GM13977 (cell line): Measurements from ENCODE around the gene RAPGEF1.

Experiments used
- DNase-seq: peaks from one replicate; pipeline ENCODE4 v3.0.0; 2012; ENCODE audit warnings: low spot score
- CTCF ChIP-seq: IDR thresholded peaks from 2 replicates; pipeline ENCODE4 v1.5.1; 2012; ENCODE audit warnings: mild to moderate bottlenecking, control low read depth; ENCODE audit not compliant: insufficient read depth; ENCODE audit errors: extremely low read depth, missing control alignments
- in situ Hi-C: fragments of 300-500 bp; cut with MboI; formaldehyde crosslinking; loops from one replicate; pipeline ENCODE4 v1.12.0; 2022; ENCODE audit warnings: low sequenced_read_pairs, low pct_unique_long_range_greater_than_20kb, mixed read lengths, inconsistent platforms; ENCODE audit not compliant: unreplicated experiment

RAPGEF1 gene

GRCh38 chr9:131580358-131580757 is 159.5 kb downstream of the RAPGEF1 start:
- TF ChIP-seq CTCF: no peak
- in situ Hi-C loops: no loop called here
- no peak for DNase-seq

- no peak for DNase-seq
- in situ Hi-C loops: no loop called here
- TF ChIP-seq CTCF: no peak
Measured at GRCh38 chr9:131579789-131580211, 160.1 kb downstream of the RAPGEF1 start.

GRCh38 chr9:131578731-131579504 is 161.0 kb downstream of the RAPGEF1 start:
- peak; percentile 71 for DNase-seq
- no peak for TF ChIP-seq CTCF
- in situ Hi-C loops: no loop called here

- TF ChIP-seq CTCF: no peak
- DNase-seq: no peak
- in situ Hi-C loops: no loop called here
Measured at GRCh38 chr9:131578021-131578420, 161.9 kb downstream of the RAPGEF1 start.

- TF ChIP-seq CTCF: no peak
- in situ Hi-C loops: no loop called here
- DNase-seq: no peak
Measured at GRCh38 chr9:131577005-131578000, 162.6 kb downstream of the RAPGEF1 start.

GRCh38 chr9:131575946-131576853 is 163.7 kb downstream of the RAPGEF1 start:
- in situ Hi-C loops: no loop called here
- TF ChIP-seq CTCF: no peak

More at GRCh38 chr9:131575946-131576853, 163.7 kb downstream of the RAPGEF1 start:
- DNase-seq: no peak
